Activated CD8-positive, alpha-beta T cell treated with anti-CD3 and anti-CD28 coated beads for 36 hours (primary cell): ENCODE data around the gene SEPHS1. TPM values are rescaled to one million over a fixed set of nuclear protein-coding genes. Genes with fewer than 3 reads are reported as not detected.

ENCODE experiments used
- ATAC-seq: fragments of 200-7000 bp; cut with Tn5 transposase; one replicate; pipeline ENCODE4 v1.10.0; 2021; ENCODE audit warnings: mild to moderate bottlenecking, moderate library complexity
- CTCF ChIA-PET: fragments of 350-600 bp; sonication (Branson Sonifier 250); formaldehyde crosslinking; loops from one replicate; lab custom pipeline; 2021; ENCODE audit warnings: antibody characterized with exemption; lab: Charles Lee
- POLR2A ChIA-PET: fragments of 350-600 bp; sonication (Branson Sonifier 250); formaldehyde crosslinking; loops from one replicate; lab custom pipeline; 2021; ENCODE audit warnings: antibody characterized with exemption; lab: Charles Lee
- DNase-seq: peaks from one replicate; pipeline ENCODE4 v3.0.0-alpha.2; 2020
- H3K27ac Mint-ChIP-seq: one replicate; pipeline ENCODE4 v1.8.0; 2021; ENCODE audit warnings: mild to moderate bottlenecking, mixed read lengths
- H3K27me3 Mint-ChIP-seq: one replicate; pipeline ENCODE4 v1.8.0; 2021; ENCODE audit warnings: mixed read lengths
- H3K36me3 Mint-ChIP-seq: one replicate; pipeline ENCODE4 v1.8.0; 2021; ENCODE audit warnings: low read depth, mixed read lengths
- H3K4me1 Mint-ChIP-seq: one replicate; pipeline ENCODE4 v1.8.0; 2021; ENCODE audit warnings: low read depth, mixed read lengths
- H3K4me3 Mint-ChIP-seq: one replicate; pipeline ENCODE4 v1.8.0; 2021; ENCODE audit warnings: mild to moderate bottlenecking, moderate library complexity, mixed read lengths
- H3K9me3 Mint-ChIP-seq: one replicate; pipeline ENCODE4 v1.8.0; 2021; ENCODE audit warnings: mixed read lengths
- intact Hi-C: fragments of 100-400 bp; cut with micrococcal nuclease; formaldehyde crosslinking; loops from one replicate; pipeline ENCODE4 v1.10.0; 2022
- total RNA-seq, 2 experiments: library from RNA; stranded (reverse); gene quantifications; one replicate each; pipeline ENCODE4 v1.2.3, GENCODE V29; 2021
- TF ChIP-seq, protein P1 (sequence below): fragments of 200-600 bp; IDR thresholded peaks from one replicate; pipeline ENCODE4 v1.8.0; 2022; ENCODE audit warnings: antibody characterized with exemption, mild to moderate bottlenecking

SEPHS1 gene
- total RNA-seq, 2 experiments from 2014 or later: 61.6 to 66.5 TPM

DNA sequence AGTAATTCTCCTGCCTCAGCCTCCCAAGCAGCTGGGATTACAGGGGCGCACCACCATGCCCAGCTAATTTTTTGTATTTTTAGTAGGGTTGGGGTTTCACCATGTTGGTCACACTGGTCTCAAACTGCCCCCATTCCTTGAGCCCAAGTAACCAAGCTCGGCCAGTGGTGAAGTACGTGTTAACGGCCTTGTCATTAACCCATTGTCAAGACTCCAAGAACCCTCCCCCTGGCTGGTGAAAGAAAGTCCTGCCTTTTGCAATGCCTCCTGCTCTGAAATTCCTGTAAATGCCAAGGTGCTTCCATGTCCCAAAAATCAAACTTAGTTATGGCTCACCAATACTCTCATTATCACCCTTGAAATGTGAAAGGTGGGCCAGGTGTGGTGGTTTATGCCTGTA, 18.8 kb upstream of the SEPHS1 start:
- Mint-ChIP-seq H3K27me3 (no peaks in the 10 kb centered on the region), H3K4me3 (no peak overlapping the region), H3K27ac (no peak overlapping the region), H3K4me1 (no peaks in the 10 kb centered on the region), H3K36me3 (no peaks in the 10 kb centered on the region), H3K9me3 (no peaks in the 10 kb centered on the region)
- ChIA-PET CTCF (interaction anchor here (1.6 kb wide), 1 partner anchor 170 kb away, joined by 4 read pairs; no protein-coding TSS in a partner anchor), POLR2A (interaction anchor here (0.6 kb wide), 1 partner anchor 231 kb away, joined by 3 read pairs; no protein-coding TSS in a partner anchor)
- no peak for ATAC-seq
- TF ChIP-seq, protein P1, sequence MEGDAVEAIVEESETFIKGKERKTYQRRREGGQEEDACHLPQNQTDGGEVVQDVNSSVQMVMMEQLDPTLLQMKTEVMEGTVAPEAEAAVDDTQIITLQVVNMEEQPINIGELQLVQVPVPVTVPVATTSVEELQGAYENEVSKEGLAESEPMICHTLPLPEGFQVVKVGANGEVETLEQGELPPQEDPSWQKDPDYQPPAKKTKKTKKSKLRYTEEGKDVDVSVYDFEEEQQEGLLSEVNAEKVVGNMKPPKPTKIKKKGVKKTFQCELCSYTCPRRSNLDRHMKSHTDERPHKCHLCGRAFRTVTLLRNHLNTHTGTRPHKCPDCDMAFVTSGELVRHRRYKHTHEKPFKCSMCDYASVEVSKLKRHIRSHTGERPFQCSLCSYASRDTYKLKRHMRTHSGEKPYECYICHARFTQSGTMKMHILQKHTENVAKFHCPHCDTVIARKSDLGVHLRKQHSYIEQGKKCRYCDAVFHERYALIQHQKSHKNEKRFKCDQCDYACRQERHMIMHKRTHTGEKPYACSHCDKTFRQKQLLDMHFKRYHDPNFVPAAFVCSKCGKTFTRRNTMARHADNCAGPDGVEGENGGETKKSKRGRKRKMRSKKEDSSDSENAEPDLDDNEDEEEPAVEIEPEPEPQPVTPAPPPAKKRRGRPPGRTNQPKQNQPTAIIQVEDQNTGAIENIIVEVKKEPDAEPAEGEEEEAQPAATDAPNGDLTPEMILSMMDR: no peak
- no peak for DNase-seq
- intact Hi-C loops: no loop called here

- ChIA-PET POLR2A (no interaction called here), CTCF (interaction anchor here (2.6 kb wide), 1 partner anchor 75 kb away, joined by 7 read pairs; no protein-coding TSS in a partner anchor)
- no peak overlapping the region for H3K4me3 Mint-ChIP-seq
- no peaks in the 10 kb centered on the region for H3K36me3 Mint-ChIP-seq
- H3K27ac Mint-ChIP-seq: no peak overlapping the region
- H3K27me3 Mint-ChIP-seq: no peaks in the 10 kb centered on the region
- intact Hi-C loops: no loop called here
- DNase-seq (no peak), ATAC-seq (no peak)
- TF ChIP-seq, protein P1: no peak
- no peaks in the 10 kb centered on the region for H3K4me1 Mint-ChIP-seq
- no peaks in the 10 kb centered on the region for H3K9me3 Mint-ChIP-seq
Observed at GRCh38 chr10:13365831-13366230, 17.7 kb upstream of the SEPHS1 start.

DNA sequence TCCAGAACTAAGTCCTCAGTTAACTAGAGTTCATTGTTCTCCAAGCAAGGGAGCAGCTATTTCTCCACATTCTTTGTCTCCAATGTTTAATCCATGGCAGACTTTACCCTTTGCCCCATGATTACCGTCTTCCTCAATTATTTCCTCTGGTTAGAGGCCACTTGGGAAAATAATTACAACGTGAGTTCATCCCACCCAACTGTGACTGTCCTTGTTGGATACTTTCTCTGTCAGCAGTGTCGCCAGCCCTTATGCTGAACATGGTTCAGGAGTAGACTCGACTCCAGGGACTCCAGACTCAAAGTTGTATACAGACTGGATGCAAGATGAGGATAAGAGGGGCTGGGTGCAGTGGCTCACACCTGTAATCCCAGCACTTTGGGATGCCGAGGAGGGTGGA, 17.1 kb upstream of the SEPHS1 start:
- intact Hi-C loops: no loop called here
- no peaks in the 10 kb centered on the region for H3K4me1 Mint-ChIP-seq
- DNase-seq: no peak
- no peaks in the 10 kb centered on the region for H3K27me3 Mint-ChIP-seq
- ChIA-PET POLR2A (no interaction called here), CTCF (interaction anchor here (2.6 kb wide), 1 partner anchor 75 kb away, joined by 7 read pairs; no protein-coding TSS in a partner anchor)
- no peaks in the 10 kb centered on the region for H3K9me3 Mint-ChIP-seq
- TF ChIP-seq, protein P1: no peak
- H3K36me3 Mint-ChIP-seq: no peaks in the 10 kb centered on the region
- no peak overlapping the region for H3K27ac Mint-ChIP-seq
- ATAC-seq: no peak
- no peak overlapping the region for H3K4me3 Mint-ChIP-seq

- H3K36me3 Mint-ChIP-seq: no peaks in the 10 kb centered on the region
- no peak overlapping the region for H3K4me3 Mint-ChIP-seq
- no peaks in the 10 kb centered on the region for H3K4me1 Mint-ChIP-seq
- no peaks in the 10 kb centered on the region for H3K27me3 Mint-ChIP-seq
- POLR2A ChIA-PET: no interaction called here
- H3K27ac Mint-ChIP-seq: no peak overlapping the region
- intact Hi-C loops: no loop called here
- DNase-seq (no peak), ATAC-seq (no peak)
- TF ChIP-seq, protein P1: no peak
- no peaks in the 10 kb centered on the region for H3K9me3 Mint-ChIP-seq
- CTCF ChIA-PET: interaction anchor here (1.0 kb wide), 1 partner anchor 12 kb away, joined by 3 read pairs; no protein-coding TSS in a partner anchor
Observed at GRCh38 chr10:13360587-13360986, 12.5 kb upstream of the SEPHS1 start.

- Mint-ChIP-seq H3K36me3 (no peaks in the 10 kb centered on the region), H3K27ac (no peak overlapping the region), H3K4me1 (peaks cover 18% of the 10 kb centered on the region), H3K4me3 (no peak overlapping the region), H3K9me3 (no peaks in the 10 kb centered on the region), H3K27me3 (no peaks in the 10 kb centered on the region)
- CTCF ChIA-PET: interaction anchor here (1.5 kb wide), 1 partner anchor 16 kb away, joined by 4 read pairs; no protein-coding TSS in a partner anchor
- TF ChIP-seq, protein P1: no peak
- intact Hi-C loops: no loop called here
- no peak for ATAC-seq
- POLR2A ChIA-PET: no interaction called here
- DNase-seq: no peak
Observed at GRCh38 chr10:13356392-13356791, 8.3 kb upstream of the SEPHS1 start.
